Measurements from ENCODE around the gene DNMT1.

GRCh38 chr19:10111405-10111811, 83.3 kb downstream of the DNMT1 start, which contains the start of gene P2RY11:
- no peak for TF ChIP-seq EP300 (IDR thresholded peaks at IDR 0.05)
- no peak for TF ChIP-seq POLR2A (IDR thresholded peaks at IDR 0.05; ENCODE audit: low read depth)
- TF ChIP-seq CTCF (IDR thresholded peaks at IDR 0.05): no peak
- TF ChIP-seq POLR2AphosphoS5 (IDR thresholded peaks at IDR 0.05): no peak
